GM21723 (cell line): ENCODE data around the gene TVP23B.
A peak's percentile ranks its signal among the peaks of the same experiment; 100 is the strongest.
"Not testable (repeated sequence)": the region's sequence is repeated elsewhere in the genome, so short reads cannot be mapped to it uniquely, and the experiment has no call there.

Experiments
- ATAC-seq: cut with Tn5 transposase; IDR thresholded peaks from one replicate; pipeline ENCODE4 v1.9.1; 2021; ENCODE audit warnings: mild to moderate bottlenecking, moderate library complexity; ENCODE audit not compliant: unreplicated experiment

TVP23B gene

DNA sequence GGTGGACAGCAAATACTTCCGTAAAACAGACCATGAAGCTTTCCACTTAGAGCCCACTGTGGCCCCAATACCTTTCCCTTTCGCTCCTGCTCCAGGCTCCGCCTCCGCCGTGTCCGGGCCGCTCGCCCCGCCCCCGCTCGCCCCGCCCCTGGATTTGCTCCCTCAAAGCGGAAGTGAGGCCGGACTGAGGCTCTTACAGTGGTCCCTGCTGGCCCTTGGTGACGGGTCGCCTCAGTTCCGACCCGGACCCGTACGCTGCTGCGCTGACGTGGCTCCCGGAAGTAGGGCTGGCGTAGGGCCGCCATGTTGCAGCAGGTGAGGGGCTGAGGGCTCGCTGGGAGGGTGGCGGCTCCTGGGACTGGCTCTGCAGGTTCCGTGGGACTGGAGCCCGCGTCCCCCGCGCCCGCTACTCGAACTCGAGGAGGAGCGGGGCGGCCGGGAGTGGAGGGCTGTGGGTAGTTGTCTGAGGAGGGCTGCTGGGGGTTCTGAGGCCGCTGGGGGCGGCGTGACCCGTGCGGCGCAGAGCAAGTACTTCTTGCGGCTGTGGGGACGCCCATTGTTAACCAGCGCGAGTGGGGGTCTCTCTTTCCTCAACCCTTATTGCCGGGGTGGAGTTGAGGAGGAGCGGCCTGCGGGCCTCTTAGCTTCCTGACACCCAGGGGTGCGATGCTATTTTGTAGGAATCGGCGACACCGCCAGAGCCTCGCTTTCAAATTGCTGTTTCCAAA lies at the start of gene TVP23B:
TVP23B (plus strand) TSS at position 193 of the 728 bp plus-strand sequence; CDS start at position 304, 111 bp downstream.
- ATAC-seq: peak; percentile 97

DNA sequence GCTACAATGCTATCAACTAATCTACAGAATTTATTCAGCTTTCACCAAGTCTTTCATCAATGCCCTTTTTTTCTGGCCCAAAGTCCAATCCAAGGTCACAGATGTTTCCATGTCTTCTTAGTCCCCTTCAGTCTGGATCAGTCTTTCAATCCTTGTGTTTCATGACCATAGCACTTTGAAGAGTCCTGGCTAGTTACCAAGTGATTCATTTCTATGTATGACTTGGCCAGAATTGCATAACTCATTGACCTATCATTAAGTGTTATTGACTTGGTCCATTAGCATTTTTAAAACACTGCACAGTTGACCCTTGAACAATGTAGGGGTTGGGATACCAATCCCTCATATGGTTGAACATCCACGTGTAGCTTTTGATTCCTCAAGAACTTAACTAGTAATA lies 48.5 kb upstream of the TVP23B start:
- ATAC-seq: not testable (repeated sequence)

DNA sequence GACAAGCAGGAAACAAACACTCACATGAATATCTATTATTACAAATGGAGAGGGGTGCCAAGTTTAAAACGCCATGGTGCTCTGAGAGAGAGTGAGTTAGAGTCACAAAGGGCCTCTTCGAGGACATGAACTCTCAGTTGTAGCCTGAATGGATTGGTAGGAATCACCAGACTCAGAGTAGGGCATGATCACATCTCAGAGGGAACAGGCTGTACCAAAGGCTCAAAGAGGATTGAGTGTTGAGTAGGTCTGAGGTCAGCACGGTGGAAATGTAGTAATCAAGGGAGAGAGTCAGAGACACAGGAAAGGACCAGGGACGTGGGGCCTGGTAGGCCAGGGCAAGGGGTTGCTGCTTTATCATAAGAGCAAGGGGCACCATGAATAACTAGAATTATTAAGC lies 47.6 kb upstream of the TVP23B start:
- not testable (repeated sequence) for ATAC-seq

DNA sequence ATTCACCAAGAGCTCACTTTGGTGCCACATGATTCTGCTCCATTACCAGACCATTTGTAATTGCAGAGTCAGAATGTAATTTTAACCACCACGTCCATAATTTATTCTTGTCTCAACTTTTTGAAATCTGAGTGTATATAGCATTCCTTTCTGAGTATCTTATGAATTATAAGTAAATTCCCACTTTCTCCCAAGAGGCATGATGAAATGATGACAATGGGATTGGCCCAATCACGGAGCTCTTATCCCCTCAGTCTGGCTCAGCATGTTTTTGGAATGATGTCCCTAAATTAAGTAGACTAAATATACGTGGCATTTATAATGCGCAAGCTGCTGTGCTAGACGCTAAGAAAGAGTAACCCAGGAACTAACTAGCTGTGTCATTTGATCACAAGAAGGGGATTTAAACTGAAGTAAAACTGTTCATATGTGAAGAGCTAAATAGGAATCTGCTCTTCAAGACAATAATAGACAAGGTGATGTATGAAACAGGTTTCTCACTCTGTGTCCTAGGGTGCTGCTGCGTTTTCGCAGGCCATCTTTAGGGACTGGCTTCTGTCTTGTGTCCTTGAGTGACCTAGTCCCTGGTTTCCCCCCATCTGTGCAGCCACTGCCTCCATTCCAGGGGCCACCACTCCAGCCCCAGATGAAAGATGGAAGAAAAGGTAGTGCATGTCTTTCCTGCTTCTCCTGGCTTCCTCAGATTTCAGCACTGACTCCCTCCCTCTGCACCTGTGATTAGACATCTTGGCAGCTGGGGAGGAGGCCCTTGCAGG lies 41.2 kb upstream of the TVP23B start:
- ATAC-seq: not testable (repeated sequence)

DNA sequence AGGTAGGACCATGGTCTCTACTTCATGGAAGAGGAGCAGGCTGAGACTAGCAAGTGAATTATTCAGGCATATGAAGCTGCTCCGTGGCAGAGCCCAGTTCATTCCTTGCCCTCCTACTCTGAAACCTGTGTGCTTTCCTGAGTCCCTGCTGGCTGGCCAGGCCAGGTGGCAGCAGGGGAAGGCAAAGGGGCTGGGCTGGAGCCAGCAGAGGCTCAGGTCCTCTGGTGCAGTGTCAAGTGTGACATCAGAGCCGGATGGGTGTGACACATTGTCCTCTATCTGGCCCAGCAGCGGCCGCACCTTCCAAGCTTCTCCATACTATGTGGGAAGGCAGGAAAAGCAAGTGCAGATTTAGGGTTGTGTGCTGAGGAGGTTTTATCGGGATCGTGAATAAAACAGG lies 39.8 kb upstream of the TVP23B start:
- ATAC-seq: not testable (repeated sequence)

DNA sequence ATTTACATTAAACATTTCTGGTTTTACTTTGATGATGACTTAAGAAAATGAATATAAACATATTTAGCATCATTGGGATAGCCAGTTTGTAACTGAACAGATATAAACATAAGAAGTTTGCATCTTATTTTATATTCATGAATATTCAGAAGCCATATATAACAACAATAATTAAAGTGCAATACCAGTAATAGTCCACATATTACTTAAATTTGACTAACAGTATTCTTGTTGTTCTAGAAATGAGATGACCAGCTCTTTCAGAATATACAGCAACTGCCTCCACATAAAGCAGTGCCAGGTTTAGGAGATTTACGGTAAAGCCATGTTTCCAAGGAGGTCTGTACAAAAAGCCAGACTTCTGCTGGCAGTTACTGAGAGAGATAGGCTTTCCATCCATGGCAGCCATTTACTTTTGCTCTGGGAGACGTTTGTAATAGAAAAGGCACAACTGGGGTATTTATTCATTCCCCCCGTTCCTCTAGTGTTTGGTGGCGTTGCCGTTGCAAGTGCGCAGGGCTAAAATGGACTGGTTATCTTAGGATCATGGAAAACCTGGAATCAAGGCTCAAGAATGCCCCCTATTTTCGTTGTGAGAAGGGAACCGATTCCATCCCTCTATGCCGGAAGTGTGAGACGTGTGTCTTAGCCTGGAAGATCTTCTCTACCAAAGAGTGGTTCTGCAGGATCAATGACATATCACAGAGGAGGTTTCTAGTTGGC lies 37.1 kb upstream of the TVP23B start, which contains the start of gene FBXW10:
FBXW10 (plus strand) TSS at position 356 of the 723 bp plus-strand sequence; CDS start at position 547, 191 bp downstream.
- not testable (repeated sequence) for ATAC-seq

DNA sequence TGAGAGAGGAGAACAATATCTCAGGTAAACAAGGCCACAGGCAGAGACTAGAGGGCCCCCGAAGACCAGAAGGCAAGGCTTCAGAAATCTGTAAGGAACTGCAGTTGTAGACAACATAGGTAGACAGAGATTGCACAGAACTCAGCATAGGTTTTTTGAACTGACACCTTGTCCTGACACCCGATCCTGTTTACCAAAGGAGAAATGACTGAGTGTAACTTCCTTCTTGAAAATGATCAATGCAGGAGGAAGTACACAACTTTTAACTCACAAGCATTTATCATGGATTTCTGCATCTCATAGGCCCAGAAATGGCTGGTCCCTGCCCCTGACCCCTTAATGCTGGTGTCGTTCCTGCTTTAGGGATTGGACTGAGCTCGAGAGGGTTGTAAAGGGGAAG lies 36.3 kb upstream of the TVP23B start:
- ATAC-seq: not testable (repeated sequence)

DNA sequence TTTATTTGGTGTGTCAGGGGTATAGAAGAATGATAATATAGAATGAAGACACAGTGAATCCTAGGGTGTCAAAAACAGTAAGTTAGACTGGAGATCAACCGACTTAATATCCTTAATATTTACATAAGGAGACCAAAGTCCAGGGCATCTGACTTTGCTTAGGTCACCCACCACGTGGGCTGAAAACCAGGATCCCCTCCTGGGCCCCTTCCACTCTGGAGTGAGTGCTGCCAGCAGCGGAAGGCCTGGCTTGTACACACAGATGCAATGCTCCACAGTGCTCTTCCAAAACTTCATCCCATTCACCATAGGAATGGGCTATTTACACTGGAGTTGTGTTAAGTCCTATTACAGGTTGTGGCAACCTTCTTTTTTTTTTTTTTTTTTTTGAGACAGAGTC lies 34.4 kb upstream of the TVP23B start:
- not testable (repeated sequence) for ATAC-seq

DNA sequence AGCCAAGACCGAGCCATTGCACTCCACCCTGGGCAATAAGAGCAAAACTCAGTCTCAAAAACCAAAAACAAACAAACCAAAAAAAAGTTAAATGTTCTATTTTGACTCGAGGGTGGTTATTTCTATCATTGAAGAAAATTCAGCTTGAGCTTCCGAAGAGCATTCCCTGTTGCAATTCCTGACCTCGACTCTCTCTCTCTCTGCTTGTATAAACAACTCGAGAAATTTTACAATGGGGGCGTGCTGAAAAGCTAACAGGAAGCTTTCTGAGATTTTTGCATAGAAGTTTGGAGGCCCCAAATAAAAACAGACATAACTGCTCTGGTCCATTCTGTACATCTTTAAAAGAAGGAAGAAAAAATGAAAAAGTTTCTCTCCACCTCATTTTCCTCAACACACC lies 33.5 kb upstream of the TVP23B start:
- not testable (repeated sequence) for ATAC-seq

DNA sequence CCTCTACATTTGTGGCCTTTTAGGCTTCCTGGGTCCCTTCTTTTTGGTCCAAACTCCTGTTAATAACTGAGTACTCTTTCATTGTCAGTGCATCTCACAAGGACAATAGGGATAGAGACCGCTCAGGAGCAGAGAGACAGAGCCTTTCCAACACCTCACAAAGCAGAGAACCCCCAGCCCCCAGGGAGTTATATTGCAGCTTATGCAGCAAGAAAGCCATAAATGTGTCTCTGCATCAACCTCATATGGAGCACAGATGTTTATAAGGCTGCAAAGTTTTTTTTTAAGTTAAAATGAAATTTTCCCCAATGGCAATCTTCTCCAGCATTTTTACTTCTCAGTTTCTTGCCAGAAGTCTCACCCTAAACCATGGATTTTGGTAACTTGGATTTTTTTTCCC lies 30.7 kb upstream of the TVP23B start:
- ATAC-seq: not testable (repeated sequence)

DNA sequence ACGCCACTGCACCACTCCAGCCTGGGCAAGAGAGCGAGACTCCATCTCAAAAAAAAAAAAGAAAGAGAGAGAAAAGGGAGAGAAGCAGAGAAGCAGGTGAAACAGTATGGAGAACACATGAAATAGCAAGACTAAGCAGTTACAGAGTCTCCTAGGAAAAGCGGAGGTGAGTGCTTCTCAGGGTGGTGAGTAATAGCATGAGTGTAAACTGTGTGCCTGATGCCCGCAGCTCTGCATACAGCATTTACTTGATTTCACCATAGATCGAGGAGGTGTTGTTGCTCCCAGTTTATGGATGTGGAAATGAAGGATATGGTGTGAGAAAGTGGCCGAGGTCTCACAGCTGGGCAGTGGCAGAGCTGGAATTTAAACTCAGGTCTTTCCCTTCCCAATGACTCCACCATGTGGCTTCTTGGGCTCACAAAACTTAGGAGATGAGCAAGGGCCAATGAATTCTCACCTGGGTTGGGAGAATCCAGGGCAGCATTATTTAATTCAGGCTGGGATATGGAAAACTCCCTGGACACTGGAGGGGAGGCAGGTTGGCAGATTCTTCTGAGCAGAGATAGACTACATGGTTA lies 27.1 kb upstream of the TVP23B start:
- ATAC-seq: not testable (repeated sequence)

DNA sequence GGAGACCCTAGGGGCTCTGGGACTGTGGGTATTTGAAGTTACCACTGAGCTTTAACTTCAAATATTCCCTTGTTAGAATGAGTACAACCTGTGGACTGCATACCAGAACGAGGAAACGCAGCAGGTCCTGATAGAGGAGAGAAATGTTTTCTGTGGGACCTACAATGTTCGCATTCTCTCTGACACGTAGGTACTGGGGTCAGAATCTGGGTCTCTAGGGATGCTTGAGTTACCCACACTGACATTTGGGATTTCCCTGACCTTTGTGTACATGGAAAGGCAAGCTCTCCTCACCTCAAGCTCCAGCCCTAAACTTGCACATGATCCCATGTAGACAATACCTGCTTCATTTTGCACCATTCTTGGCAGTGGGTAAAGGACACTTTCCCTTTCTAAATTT lies 25.0 kb upstream of the TVP23B start:
- not testable (repeated sequence) for ATAC-seq

DNA sequence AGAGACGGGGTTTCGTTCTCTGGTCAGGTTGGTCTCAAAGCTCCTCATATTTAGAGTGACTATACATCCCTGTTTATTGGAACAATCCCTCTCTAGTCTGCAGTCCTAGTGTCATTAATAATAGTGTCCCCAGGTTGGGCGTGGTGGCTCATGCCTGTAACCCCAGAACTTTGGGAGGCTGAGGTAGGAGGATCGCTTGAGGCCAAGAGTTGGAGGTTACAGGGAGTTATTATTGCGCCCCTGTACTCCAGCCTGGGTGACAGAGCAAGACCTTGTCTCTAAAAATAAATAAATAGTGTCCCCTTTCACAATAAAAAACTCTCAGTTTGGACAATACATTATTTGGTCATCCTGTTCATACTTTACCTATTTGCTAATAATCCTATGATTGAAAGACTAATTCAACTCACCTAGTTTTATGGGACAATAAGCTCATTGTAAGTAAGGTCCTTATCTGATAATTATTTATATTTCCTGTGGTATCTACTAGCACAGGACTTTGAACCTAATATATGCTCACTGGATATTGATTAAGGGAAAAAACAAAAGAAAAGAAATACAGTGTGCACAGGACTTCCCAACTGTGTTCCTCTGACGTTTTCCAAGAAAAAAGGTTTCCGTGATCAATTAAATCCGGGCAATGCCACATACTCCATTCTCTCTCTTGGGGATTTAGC lies 23.5 kb upstream of the TVP23B start:
- ATAC-seq: not testable (repeated sequence)

DNA sequence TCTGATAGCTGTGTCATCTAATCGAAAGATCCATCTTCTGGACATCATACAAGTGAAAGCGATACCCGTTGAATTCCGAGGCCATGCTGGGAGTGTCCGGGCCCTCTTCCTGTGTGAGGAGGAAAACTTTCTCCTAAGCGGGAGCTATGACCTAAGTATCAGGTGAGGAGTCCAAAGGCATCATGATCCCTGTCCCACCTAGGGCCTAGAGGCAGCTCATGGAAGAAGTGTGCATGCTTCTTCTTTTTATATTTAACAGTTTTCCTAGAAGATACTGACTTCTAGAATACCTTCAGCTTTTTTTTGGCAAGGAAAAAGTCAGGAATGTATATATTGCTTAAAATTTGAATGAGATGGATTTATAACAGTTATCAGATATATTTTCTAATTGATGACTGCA lies 22.6 kb upstream of the TVP23B start:
- not testable (repeated sequence) for ATAC-seq

DNA sequence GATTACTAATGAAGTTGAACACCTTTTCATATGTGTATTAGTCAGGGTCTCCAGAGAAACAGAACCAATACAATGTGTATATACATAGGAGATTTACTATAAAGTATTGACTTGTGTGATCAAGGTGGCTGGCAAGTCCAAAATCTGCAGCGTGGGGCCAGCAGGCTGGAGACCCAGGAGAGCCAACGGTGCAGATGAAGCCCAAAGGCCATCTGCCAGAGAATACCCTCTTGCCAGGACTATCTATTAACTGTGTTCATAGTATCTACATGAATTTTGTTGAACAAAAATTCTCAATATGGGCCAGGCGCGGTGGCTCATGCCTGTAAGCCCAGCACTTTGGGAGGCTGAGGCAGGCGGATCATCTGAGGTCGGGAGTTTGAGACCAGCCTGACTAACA lies 20.8 kb upstream of the TVP23B start:
- ATAC-seq: not testable (repeated sequence)

DNA sequence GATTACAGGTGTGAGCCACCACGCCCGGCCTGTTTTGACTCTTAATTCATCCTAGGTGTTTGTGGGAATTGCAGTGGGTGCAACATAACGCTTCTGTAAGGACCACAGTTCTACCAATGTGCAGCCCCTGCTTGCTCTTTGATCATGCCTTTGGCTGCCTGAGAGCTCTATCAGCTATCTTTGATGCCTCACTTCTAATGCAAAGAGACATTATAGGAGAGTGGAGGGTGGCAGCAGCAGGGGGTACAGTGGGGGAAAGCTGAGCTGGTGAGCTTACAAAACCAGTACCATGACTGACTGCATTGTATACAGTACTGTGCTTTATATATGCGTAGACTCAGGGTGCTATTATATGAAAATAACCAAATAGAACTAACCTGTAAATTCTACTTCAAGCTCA lies 10.4 kb upstream of the TVP23B start:
- ATAC-seq: not testable (repeated sequence)

DNA sequence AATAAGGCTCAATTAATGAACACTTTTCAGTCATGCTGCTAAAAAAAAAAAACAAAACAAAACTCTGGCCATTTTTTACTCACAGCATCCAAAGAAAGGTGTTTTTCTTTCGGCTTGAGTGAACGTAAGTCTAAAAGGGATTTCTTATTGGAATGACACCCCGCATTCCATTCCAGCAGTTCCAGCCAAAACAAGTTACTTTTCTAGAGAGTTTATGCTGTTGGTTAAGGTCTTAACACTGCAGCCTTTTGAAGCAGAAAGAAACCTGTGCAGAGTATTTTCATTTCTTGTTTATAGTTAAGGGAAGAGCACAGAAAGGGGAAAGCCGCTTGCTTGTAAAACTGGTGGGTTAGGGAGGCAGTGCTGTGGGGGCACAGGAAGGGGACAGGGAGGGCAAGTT lies 9.9 kb upstream of the TVP23B start:
- ATAC-seq: not testable (repeated sequence)

DNA sequence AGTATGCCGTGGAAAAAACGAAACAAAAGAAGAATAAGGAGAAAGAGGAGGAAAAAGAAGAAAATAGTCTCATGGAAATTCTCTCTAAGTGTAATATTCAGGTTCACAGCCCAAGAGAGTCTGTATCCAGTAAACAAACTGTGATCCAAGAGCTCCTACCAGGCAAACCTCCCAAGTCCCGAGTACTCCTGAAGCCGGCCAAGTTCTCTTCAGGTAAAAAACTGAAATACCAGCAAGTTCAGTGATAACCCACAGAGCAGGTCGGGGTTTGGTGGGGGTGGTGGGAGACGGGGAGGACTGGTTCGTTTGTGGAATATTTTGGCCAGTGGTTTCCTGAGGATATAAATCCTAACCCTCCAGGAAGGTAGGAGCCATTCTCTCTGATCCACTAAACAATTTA lies 8.5 kb upstream of the TVP23B start:
- ATAC-seq: no peak

DNA sequence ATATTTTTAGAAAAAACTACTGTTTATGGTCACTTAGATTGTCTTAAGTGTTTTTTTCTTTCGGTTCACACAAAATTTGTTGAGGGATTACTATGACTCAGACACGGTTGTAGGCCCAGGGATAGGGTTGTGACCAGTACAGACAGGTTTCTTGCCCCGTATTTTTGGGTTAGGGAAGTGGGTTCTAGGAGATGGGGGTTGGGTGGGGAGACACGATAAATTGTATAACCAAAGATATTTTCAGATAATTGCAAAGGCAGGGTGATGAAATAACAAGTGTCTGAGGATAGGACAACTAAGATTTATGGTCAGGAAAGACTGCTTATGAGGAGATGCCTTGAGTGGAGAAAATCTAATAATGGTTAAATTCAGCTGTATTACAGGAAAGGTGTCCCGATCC lies 822 bp downstream of the TVP23B start:
- ATAC-seq: not testable (repeated sequence)

DNA sequence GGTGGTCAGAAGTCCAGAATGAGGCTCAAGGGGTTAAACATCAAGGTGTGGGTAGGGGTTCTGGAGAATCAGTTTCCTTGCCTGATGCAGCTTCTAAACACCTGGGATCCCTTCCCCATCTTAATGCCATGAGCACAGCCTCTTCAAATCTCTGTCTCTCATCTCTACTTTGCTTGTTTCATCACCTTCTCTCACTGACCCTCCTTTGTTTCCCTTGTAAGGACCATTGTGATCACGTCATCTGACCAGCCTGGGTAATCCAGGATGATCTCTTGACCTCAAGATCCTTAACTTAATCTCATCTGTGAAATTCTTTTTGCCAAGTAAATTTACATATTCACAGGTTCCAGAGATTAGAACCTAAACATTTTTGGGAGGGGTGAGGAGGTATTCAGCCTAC lies 5.0 kb downstream of the TVP23B start:
- not testable (repeated sequence) for ATAC-seq
